ENCODE data around the gene ENKUR.
"Not testable (repeated sequence)": the region's sequence is repeated elsewhere in the genome, so short reads cannot be mapped to it uniquely, and the experiment has no call there.

The ENKUR gene

GRCh38 chr10:25023278-25023677, 7.3 kb upstream of the ENKUR start:
- DNase-seq (ENCODE audit: low read depth): no peak

GRCh38 chr10:25018703-25019102, 2.7 kb upstream of the ENKUR start:
- no peak for DNase-seq (ENCODE audit: low read depth)

GRCh38 chr10:25017661-25018060, 1.7 kb upstream of the ENKUR start:
- DNase-seq (ENCODE audit: low read depth): no peak

- no peak for DNase-seq (ENCODE audit: low read depth)
Measured at GRCh38 chr10:25017154-25017590, 1.2 kb upstream of the ENKUR start.

GRCh38 chr10:25016376-25017153, 607 bp upstream of the ENKUR start, which contains the start of gene THNSL1:
TSS of gene THNSL1 (plus strand) at chr10:25016612. CDS start at chr10:25023224, 6,612 bp downstream.
- DNase-seq (ENCODE audit: low read depth): peak; percentile 95

- no peak for DNase-seq (ENCODE audit: low read depth)
Measured at GRCh38 chr10:25014579-25014978, 1.4 kb downstream of the ENKUR start.

- not testable (repeated sequence) for DNase-seq (ENCODE audit: low read depth)
Measured at GRCh38 chr10:25011591-25011990, 4.4 kb downstream of the ENKUR start.

GRCh38 chr10:24998044-24998443, 17.9 kb downstream of the ENKUR start:
- DNase-seq (ENCODE audit: low read depth): no peak

GRCh38 chr10:24995072-24995471, 20.9 kb downstream of the ENKUR start:
- no peak for DNase-seq (ENCODE audit: low read depth)

- DNase-seq (ENCODE audit: low read depth): no peak
Measured at GRCh38 chr10:24993237-24993958, 22.6 kb downstream of the ENKUR start.

- no peak for DNase-seq (ENCODE audit: low read depth)
Measured at GRCh38 chr10:24992512-24993133, 23.3 kb downstream of the ENKUR start.

- no peak for DNase-seq (ENCODE audit: low read depth)
Measured at GRCh38 chr10:24991298-24991697, 24.7 kb downstream of the ENKUR start.

GRCh38 chr10:24989867-24990266, 26.1 kb downstream of the ENKUR start:
- DNase-seq (ENCODE audit: low read depth): no peak

GRCh38 chr10:24988831-24989640, 26.9 kb downstream of the ENKUR start:
- DNase-seq (ENCODE audit: low read depth): no peak

GRCh38 chr10:24984906-24985305, 31.1 kb downstream of the ENKUR start:
- no peak for DNase-seq (ENCODE audit: low read depth)

GRCh38 chr10:24983946-24984345, 32.0 kb downstream of the ENKUR start:
- no peak for DNase-seq (ENCODE audit: low read depth)

GRCh38 chr10:24983130-24983529, 32.8 kb downstream of the ENKUR start:
- no peak for DNase-seq (ENCODE audit: low read depth)

- DNase-seq (ENCODE audit: low read depth): no peak
Measured at GRCh38 chr10:24982319-24983112, 33.4 kb downstream of the ENKUR start.

- no peak for DNase-seq (ENCODE audit: low read depth)
Measured at GRCh38 chr10:24981161-24981710, 34.7 kb downstream of the ENKUR start.

- DNase-seq (ENCODE audit: low read depth): no peak
Measured at GRCh38 chr10:24979685-24980084, 36.3 kb downstream of the ENKUR start.

GRCh38 chr10:24974976-24975375, 41.0 kb downstream of the ENKUR start:
- no peak for DNase-seq (ENCODE audit: low read depth)
